Spinal cord (tissue), 10 donors: ENCODE measurements around the gene ENO1. TPM values are rescaled to one million over a fixed set of nuclear protein-coding genes. Genes with fewer than 3 reads are reported as not detected.
A peak's percentile ranks its signal among the peaks of the same experiment; 100 is the strongest.

Experiments used
- DNase-seq, 6 donors: peaks; one replicate each; pipeline versions ENCODE4 v3.0.0 to v3.0.0-alpha.2; 2013 to 2015; ENCODE audit warnings: low spot score in 6 of 6, low read depth in 4 of 6
- H3K27ac ChIP-seq: one replicate; pipeline ENCODE4 v1.5.1; 2013; ENCODE audit warnings: low read depth, low read length, control low read depth
- H3K27me3 ChIP-seq: one replicate; pipeline ENCODE4 v1.6.1; 2013; ENCODE audit warnings: low read length; ENCODE audit not compliant: control insufficient read depth, insufficient read depth
- H3K36me3 ChIP-seq: one replicate; pipeline ENCODE4 v1.6.1; 2013; ENCODE audit warnings: low read length; ENCODE audit not compliant: control insufficient read depth, insufficient read depth
- H3K4me1 ChIP-seq: one replicate; pipeline ENCODE4 v1.6.1; 2013; ENCODE audit warnings: low read length; ENCODE audit not compliant: control insufficient read depth, insufficient read depth
- H3K4me3 ChIP-seq: one replicate; pipeline ENCODE4 v1.5.1; 2013; ENCODE audit warnings: low read depth, low read length, control low read depth
- H3K9me3 ChIP-seq: one replicate; pipeline ENCODE4 v1.6.1; 2013; ENCODE audit warnings: low read length; ENCODE audit not compliant: control insufficient read depth, insufficient read depth
- WGBS: methylation state at CpG from one replicate; pipeline ENCODE4 v1.1.5; 2013; ENCODE audit warnings: missing lambda C conversion rate; ENCODE audit not compliant: insufficient coverage; 5-methylcytosine and 5-hydroxymethylcytosine counted together
- polyA plus RNA-seq, 2 donors: library from polyadenylated mRNA; unstranded; fragments of 120-200 nt; gene quantifications; one replicate each; pipeline ENCODE4 v1.2.1, GENCODE V29; 2013; ENCODE audit not compliant: insufficient read length in 2 of 2
- total RNA-seq, 2 donors: library from RNA; depleted of rRNA in 1 of 2; stranded (reverse); fragments of 120-200 nt in 1 of 2; fragments of >200 nt in 1 of 2; gene quantifications; one replicate each; pipeline versions ENCODE4 v1.2.3 to v1.2.4, GENCODE V29; 2013 to 2014
- donor health status: healthy.

Gene ENO1
- total and polyA plus RNA-seq, 4 donors, result 389 to 703 (median 545) TPM

DNA sequence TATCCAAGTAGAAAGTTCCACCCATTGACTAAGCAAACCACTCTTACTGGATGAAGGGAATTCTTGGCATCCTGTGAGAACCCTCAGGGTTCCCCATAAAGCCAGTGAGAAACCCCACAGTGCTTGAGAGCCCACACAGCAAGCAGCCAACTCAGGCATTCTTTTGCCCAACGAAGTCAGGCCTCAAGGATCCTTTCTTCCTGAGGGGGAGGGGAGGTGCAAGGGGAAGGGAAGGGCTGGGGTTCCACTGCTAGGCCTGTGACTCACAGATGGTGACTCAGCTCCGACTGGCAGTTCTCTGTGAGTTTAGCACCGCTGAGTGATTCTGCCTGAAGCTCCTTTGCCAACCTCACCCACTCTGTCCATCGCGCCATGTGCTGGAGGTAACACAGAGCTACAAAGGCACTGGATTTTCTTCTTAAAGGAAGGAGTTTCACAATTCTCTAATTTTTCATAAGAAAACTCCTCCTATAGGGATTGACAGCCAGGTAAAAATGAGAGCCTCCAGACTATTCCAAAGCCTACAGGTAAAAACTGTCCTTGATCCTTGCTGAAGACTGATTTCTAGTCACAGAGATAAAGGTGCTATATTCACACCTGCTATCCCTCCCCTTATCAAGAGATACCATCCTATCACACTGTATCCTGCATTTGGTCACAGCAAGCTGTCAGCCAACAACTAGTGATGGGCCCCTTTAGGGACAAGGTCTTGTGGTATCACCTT lies 4.8 kb downstream of the ENO1 start:
- Histone ChIP-seq H3K9me3 (no peaks in the 10 kb centered on the region), H3K36me3 (peaks cover 55% of the 10 kb centered on the region), H3K4me3 (no peak overlapping the region), H3K27me3 (no peaks in the 10 kb centered on the region), H3K27ac (no peak overlapping the region), H3K4me1 (peaks cover 31% of the 10 kb centered on the region)
- DNase-seq, result peak in 1 of 6 donors; percentile 53
- whole genome bisulfite sequencing, result 0% methylated on average over 1 of the region's 5 CpGs

DNA sequence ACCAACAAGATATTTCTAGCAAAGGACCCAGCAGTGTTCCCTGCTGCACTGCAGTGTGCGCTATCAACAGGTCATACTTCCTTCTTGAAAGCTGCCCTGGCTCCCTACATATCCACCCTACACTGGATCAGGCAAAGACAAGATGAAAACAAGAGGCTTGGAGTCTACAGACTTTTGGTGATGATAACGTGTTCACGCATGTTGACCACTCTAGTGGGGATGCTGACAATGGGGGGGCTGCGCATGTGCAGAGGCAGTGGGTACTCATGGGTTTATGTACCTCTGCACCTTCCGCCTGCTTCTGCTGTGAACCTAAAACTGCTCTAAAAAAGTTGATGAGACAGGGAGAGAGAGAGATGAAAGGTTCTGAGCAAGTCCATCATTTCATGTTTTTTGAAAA lies 5.5 kb downstream of the ENO1 start:
- no peak for DNase-seq
- Histone ChIP-seq H3K4me1 (peaks cover 30% of the 10 kb centered on the region), H3K36me3 (peaks cover 55% of the 10 kb centered on the region), H3K9me3 (no peaks in the 10 kb centered on the region), H3K4me3 (no peak overlapping the region), H3K27ac (no peak overlapping the region), H3K27me3 (no peaks in the 10 kb centered on the region)
- WGBS, result 91% methylated on average over 5 of the region's 5 CpGs

DNA sequence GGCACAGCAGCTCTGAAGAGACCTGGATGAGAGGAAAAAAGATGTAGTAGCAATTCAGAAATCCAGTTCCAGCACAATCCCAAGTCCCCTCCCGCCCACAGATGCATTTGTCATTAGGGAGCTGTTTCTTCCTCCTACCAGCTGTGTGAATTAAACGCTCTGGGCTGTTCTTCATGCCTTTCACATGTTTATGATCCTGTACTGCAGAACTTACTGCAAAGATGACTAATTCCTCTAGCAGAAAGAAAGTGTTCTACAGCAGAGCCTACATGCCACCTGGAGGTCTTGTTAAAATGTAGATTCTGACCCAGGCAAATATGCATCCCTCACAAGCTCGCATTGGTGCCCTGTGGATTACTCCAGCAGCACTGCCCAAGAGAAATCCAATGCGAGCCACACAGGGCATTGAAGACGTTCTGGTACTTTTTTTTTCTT lies 6.5 kb downstream of the ENO1 start:
- Histone ChIP-seq H3K27ac (no peak overlapping the region), H3K4me1 (peaks cover 20% of the 10 kb centered on the region), H3K9me3 (no peaks in the 10 kb centered on the region), H3K36me3 (peaks cover 60% of the 10 kb centered on the region), H3K27me3 (no peaks in the 10 kb centered on the region), H3K4me3 (no peak overlapping the region)
- WGBS, result 65% methylated on average over 5 of the region's 5 CpGs
- DNase-seq, result peak in 1 of 6 donors; percentile 53

DNA sequence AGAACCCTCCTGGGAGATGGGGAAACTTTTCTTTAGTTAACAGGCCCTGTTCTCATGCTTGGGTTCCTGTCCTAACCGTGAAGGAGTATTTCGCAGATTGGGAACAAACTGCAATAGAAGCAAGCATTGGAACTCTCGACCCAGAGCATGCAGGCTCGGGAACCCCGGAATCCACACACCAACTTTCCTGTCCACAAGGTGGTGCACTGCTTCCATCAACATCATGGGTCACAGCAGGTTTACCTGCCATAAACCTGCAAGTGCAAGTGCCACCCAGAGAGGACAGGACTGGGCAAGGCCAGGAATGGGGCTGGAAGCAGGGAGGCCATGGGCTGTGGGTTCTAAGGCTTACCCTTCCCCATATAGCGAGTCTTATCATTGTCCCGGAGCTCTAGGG lies 6.9 kb downstream of the ENO1 start:
- DNase-seq, result no peak
- Histone ChIP-seq H3K27ac (no peak overlapping the region), H3K27me3 (no peaks in the 10 kb centered on the region), H3K9me3 (no peaks in the 10 kb centered on the region), H3K4me1 (peaks cover 15% of the 10 kb centered on the region), H3K36me3 (peaks cover 61% of the 10 kb centered on the region), H3K4me3 (no peak overlapping the region)
- WGBS, result 98% methylated on average over 5 of the region's 7 CpGs

DNA sequence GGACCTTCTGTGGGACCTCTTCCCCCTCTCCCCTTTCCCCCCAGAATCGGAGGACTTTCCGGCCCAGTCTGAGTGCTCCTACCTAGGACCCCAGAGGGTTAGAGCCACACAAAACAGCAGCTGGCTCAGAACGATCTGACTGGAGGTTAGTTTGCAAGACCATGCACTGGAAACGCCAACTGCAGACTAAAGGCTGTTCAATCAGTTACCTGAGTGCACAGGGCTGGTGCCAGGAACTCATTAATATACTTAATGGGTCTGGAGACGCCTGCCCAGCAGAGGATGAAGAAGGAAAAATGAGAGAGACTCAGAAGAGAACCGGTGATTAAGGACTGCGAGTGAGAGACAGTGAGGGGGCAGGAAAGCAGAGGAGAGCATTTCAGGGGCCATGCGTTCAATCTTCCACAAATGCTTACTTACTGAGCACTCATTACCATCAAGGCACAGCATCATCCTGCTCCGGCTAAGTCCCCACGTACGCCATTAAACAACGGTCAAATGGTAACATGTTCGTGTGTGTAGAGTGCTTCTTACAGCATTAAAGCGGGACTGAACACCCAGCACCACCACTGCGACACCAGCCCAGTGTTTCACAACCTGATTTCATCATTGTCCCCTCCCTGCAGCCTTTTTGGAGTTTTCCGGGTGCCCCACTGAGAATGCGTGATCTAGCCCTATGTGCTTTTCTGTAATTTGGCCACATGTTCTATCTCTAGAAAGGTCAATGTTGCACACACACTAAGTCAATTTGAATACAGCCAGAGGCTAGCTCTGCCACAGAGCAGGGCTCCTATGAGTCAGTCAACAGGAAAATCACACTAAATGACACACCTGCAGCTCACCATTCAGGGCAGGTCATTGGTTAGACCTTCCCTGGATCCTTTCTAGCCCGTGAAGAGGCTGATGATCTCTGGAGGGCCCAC lies 7.6 kb downstream of the ENO1 start:
- no peak overlapping the region for H3K4me3 ChIP-seq
- H3K4me1 ChIP-seq, result peaks cover 13% of the 10 kb centered on the region
- 86% methylated on average over 11 of the region's 18 CpGs for WGBS
- no peaks in the 10 kb centered on the region for H3K9me3 ChIP-seq
- no peak overlapping the region for H3K27ac ChIP-seq
- no peaks in the 10 kb centered on the region for H3K27me3 ChIP-seq
- peak in 1 of 6 donors; percentile 57 for DNase-seq
- peaks cover 67% of the 10 kb centered on the region for H3K36me3 ChIP-seq

DNA sequence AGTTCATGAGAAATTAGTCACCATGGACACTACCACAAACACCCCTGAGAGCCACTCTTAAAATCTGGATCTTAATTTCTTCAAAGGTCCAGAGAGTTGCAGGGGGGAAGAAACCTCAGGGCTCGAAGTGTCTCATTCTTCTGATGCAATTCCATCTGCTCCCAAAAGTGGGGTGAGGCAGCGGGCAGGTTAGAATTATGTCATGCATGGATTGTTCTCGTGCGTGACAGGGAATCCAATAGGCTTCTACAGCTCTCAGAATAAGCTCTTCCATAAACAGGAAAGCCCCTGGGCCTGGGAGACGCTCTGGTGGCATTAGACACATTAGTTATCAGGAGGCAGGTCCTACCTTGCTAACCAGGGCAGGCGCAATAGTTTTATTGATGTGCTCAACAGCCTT lies 8.4 kb downstream of the ENO1 start:
- H3K4me3 ChIP-seq, result no peak overlapping the region
- no peak for DNase-seq
- WGBS, result 77% methylated on average over 2 of the region's 6 CpGs
- H3K4me1 ChIP-seq, result peaks cover 10% of the 10 kb centered on the region
- no peak overlapping the region for H3K27ac ChIP-seq
- H3K9me3 ChIP-seq, result no peaks in the 10 kb centered on the region
- peaks cover 74% of the 10 kb centered on the region for H3K36me3 ChIP-seq
- H3K27me3 ChIP-seq, result no peaks in the 10 kb centered on the region

DNA sequence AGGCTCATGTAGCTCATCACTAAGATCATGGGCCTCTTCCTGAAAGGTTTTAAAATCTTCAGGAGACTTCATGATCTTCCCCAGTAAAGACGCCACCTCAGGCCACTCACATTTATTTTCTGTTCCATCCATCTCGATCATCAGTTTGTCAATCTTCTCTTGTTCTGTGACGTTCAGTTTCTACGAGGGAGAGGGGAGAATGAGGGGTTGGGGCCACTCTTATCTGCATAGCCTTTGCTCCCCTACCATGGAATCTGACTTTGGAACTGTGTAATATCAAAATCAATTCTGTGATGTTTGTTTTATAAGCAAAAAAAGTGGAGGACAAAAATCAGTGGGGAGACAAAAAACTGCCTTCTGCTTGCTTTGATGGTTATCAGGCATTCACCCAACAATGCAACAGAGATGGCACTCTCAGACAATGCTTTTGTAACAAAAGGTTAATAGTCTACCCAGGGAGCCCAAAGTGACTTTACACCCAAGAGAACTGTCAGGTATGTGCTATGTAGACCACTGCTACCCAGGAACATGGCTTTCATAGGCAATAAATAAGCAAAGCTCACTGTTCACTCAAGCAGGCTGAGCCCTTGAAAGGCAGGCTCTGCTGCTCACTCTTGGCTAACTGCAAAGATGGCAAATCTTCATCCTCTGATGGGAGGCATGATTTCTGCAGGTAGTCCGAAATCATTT lies 10.5 kb downstream of the ENO1 start:
- WGBS, result 100% methylated on average over 1 of the region's 5 CpGs
- Histone ChIP-seq H3K4me1 (no peaks in the 10 kb centered on the region), H3K27me3 (no peaks in the 10 kb centered on the region), H3K27ac (no peak overlapping the region), H3K36me3 (peaks cover 85% of the 10 kb centered on the region), H3K9me3 (no peaks in the 10 kb centered on the region), H3K4me3 (no peak overlapping the region)
- no peak for DNase-seq

DNA sequence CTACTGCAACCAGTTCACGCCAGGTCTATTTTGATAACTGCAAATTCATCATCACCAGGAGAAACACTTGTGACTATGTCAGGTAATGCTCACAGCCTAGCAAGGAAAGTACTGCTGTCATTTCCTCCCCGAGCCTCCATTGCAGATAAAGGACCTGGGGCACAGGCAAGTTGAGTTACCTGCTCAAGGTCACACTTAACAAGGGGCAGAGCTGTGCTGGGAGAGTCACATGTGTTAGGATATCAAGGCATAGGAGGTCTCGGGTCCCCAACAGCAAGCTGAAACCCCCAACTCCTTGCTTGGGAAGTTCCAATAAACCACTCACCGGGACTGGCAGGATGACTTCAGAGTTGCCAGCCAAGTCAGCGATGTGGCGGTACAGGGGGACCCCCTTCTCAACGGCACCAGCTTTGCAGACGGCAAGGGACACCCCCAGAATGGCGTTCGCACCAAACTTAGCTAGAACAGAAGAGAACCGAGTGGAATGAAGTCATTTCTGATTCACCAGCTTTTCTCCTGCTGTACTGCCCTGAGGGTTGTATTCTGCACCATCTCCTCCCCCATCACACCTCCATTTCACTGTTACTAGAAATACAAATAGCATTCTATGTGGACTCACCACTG lies 11.6 kb downstream of the ENO1 start:
- no peaks in the 10 kb centered on the region for H3K4me1 ChIP-seq
- no peak overlapping the region for H3K4me3 ChIP-seq
- no peak for DNase-seq
- H3K36me3 ChIP-seq, result peaks cover 85% of the 10 kb centered on the region
- H3K27me3 ChIP-seq, result no peaks in the 10 kb centered on the region
- H3K9me3 ChIP-seq, result no peaks in the 10 kb centered on the region
- WGBS, result 89% methylated on average over 11 of the region's 11 CpGs
- no peak overlapping the region for H3K27ac ChIP-seq

DNA sequence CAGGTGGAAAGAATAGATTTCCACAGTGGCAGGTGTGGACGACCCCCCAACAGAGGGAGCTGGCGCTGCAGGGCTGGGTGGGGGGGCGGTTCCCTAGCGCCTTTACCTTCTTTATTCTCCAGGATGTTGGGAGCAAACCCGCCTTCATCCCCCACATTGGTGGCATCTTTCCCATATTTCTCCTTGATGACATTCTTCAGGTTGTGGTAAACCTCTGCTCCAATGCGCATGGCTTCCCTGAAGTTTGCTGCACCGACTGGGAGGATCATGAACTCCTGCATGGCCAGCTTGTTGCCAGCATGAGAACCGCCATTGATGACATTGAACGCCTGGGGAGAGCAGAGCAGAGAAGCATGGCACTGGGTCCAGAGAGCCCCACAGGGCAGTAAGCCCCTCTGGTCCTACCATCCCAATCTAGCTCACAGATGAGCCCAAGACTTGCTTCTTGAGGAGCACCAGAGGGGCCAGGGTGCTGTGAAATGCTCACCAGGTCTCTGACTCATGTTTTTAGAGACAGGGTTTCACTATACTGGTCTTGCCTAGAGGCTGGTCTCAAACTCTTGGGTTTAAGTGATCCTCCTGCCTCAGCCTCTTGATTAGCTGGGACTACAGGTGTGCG lies 12.2 kb downstream of the ENO1 start:
- Histone ChIP-seq H3K27ac (no peak overlapping the region), H3K4me1 (no peaks in the 10 kb centered on the region), H3K4me3 (no peak overlapping the region), H3K9me3 (no peaks in the 10 kb centered on the region), H3K36me3 (peaks cover 86% of the 10 kb centered on the region), H3K27me3 (no peaks in the 10 kb centered on the region)
- WGBS, result 95% methylated on average over 6 of the region's 10 CpGs
- DNase-seq, result no peak
